ENCODE data around the gene TMEM132C.

The TMEM132C gene

DNA sequence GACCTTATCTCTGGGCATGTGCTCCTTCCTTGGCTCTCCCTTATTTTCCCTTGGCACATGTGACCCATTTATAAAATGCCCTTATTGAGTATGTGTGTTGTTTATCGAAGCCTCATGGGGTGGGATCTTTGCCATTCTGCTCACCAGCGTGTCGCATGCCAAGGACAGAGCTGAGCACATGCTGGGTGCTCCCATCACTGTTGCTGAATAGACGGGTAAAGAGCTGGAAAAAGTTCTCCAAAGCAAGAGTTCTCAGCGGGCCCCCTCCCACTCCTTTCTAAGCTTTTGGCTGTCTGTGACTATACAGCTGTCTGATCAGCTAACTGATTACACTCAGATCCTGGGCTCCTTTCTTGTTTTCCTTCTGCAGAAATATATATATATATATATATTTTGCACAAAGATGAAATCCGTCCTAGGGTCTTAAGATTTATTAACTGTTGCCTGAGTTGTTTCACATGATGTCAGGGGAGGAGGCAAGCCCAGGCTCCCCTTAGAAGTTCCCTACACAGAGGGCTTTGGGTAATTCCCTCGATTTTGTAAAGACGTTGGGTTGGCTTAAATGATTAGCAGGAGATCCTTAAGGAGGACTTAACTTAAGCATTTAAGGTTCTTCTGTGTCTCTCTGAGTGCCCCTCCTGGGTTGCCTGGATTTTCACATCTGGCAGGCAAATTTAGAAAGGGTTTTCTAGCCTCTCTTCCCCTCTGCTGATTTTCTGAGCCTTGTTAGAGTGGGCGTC lies 71.6 kb downstream of the TMEM132C start:
- DNase-seq (ENCODE audit: low read depth): no peak

- no peak for DNase-seq (ENCODE audit: low read depth)
Observed at GRCh38 chr12:128339126-128339520, 72.2 kb downstream of the TMEM132C start.

DNA sequence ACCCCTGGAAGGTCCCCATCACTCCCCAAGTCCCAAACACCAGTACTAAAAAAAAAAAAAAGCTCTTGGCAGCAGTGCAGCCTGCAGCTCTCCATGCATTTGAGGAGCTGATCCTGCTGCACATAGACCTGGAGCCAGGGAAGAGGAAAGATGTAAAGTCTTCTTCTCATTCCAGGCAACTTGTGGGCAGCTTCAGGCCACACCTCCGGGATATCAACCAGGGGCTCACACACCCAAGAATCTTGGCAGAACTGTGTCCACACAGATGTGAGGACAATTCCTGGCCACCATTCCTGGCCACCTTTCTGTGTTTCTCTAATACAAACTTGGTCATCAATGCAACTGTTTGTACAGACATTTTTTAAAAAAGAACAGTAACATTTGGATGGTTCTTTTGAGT lies 72.7 kb downstream of the TMEM132C start:
- DNase-seq (ENCODE audit: low read depth): no peak

DNA sequence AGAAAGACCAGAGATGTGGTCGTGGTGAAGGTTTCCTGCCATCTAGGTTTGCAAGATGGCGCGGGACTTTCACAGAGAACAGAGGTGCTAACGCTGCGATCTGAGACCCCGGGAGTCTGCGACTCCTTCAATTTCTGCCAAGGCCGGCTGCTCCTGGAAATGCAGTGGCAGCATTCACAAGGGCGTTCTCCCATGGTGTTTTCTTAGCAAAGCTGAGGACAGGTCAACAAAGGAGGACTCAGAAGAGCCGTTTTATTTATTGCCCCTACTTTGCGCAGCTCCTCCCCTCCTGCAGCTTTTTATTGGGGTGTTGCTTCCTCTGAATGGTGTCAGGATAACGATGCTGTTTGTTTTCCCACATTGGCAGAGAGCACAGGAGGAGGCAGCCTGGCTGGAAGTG lies 86.3 kb downstream of the TMEM132C start:
- no peak for DNase-seq (ENCODE audit: low read depth)

- no peak for DNase-seq (ENCODE audit: low read depth)
Observed at GRCh38 chr12:128356547-128356946, 89.6 kb downstream of the TMEM132C start.

DNA sequence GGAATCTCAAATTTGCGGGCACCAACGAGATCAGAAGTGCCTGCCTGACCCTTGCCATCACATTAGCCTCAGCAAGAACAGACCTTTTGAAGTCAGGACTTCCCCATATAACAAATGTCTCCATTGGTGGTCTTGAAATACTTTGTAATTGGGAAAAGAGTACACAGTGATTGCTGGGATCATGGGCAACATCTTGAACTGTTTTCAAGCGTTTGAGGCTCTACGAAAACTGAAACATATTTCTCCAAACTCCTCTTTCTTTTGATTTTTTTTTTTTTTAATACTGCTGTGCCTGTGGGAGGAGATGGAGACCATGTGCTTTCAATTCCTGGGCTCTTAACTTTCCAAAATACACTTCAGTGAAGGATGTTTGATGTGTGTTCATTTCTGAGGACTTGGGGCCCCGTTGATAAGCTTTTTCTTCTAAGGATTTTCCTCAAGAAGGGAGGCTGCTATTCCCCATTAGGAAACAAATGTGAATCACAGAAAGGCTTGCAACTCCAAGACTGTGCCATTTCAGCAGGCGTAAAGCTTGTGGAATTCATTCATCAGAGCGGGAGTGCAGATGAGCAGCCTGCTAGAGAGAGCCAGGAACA lies 94.5 kb downstream of the TMEM132C start:
- DNase-seq (ENCODE audit: low read depth): no peak

DNA sequence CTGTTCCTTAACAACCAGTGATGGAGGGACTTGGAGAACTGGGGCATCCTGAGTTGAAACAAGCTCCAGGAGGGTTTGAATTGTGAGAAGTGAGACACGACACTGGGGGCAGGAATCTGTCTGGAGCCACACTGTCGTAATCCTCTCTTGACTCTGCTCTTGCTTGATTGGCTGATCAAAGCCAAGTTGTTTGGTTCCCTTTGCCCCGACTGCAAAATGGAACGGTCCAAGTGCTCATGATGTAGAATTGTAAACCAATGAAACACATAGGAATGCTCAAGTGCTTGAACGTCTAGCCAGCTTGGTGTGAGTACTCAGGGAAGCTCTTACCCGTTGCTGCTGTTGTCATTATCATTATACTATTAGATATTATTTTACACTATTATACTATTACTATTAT lies 98.1 kb downstream of the TMEM132C start:
- DNase-seq (ENCODE audit: low read depth): no peak

DNA sequence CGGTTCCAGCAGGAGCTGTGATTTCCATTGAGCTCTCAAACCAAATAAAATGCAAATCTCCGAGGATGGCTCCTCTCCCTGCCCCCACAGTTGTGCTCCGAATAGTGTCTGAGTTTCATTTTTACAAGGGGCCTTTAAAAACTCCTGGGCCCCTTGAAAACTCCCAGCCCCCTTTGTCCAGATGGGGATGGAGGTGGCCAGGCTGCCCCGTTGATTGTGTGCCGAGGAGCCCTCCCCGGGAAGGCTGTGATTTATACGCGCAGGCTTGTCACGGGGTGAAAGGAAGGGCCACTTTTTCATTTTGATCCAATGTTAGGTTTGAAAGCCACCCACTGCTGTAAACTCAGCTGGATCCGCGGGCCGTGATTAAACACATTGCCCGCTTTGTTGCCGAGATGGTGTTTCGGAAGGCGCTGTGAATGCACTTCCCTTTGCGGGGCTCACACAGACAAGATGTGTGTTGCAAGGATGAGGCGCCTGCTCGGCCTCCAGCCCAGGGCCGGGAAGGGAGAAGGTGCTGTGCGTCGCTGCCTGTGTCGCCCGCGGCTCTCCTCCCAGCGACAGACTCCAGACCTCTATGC lies 98.8 kb downstream of the TMEM132C start:
- DNase-seq (ENCODE audit: low read depth): no peak

DNA sequence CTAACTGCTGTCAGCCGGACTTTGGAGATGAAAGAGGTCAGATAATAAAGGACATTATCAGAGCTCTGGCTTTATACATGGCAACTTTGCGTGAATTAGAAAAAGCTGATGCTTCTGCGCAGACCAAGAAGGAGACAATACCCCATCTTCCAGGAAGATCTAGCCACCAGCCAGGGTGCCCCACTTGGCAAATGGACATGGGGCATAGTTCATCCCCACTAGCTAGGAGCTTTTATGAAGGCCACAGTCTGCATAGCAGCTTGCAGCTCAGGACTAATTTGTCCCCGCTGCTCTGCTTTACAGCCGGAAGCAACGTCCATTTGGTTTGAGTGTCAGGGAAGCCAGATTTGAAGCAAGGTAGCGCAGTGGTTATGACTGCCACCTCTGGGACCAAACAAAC lies 101.0 kb downstream of the TMEM132C start:
- no peak for DNase-seq (ENCODE audit: low read depth)

GRCh38 chr12:128381541-128381940 lies 114.6 kb downstream of the TMEM132C start:
- DNase-seq (ENCODE audit: low read depth): no peak

DNA sequence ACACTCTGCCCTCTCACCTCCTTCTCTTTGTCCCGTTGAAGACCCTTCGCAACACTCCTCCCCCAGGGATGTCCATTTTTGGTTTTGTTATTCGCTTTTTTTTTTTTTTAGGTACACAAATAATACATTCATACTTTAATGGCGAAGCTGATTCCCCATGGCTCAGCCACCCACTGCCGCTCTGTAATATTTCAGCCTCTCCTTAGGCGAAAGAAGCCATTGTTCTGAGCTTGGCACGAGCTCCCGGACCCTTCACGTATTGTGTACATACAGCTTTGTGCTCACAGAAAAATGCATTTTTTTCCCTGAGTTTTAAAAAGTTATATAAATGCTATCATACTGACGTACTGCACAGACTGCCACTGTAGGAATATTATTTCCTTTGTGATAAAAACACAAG lies 115.0 kb downstream of the TMEM132C start:
- no peak for DNase-seq (ENCODE audit: low read depth)

DNA sequence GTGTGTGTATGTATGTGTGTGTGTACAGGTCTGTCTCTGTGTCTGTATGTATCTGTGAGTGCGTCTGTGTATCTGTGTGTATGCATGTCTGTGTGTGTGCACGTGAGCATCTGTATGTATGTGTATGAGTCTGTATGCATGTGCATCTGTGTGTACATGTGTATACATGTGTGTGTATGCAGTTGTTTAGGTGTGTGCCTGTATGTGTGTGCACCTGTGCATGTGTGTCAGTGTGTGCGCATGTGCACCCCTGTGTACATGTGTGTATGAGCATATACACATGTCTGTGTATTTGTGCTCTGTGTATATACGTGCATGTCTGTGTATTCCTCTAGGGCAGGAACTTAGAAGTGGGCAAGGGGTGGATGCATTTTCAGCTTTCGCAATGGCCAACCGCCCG lies 116.0 kb downstream of the TMEM132C start:
- DNase-seq (ENCODE audit: low read depth): no peak

- no peak for DNase-seq (ENCODE audit: low read depth)
Observed at GRCh38 chr12:128383357-128383937, 116.5 kb downstream of the TMEM132C start.

- no peak for DNase-seq (ENCODE audit: low read depth)
Observed at GRCh38 chr12:128385736-128386135, 118.8 kb downstream of the TMEM132C start.

DNA sequence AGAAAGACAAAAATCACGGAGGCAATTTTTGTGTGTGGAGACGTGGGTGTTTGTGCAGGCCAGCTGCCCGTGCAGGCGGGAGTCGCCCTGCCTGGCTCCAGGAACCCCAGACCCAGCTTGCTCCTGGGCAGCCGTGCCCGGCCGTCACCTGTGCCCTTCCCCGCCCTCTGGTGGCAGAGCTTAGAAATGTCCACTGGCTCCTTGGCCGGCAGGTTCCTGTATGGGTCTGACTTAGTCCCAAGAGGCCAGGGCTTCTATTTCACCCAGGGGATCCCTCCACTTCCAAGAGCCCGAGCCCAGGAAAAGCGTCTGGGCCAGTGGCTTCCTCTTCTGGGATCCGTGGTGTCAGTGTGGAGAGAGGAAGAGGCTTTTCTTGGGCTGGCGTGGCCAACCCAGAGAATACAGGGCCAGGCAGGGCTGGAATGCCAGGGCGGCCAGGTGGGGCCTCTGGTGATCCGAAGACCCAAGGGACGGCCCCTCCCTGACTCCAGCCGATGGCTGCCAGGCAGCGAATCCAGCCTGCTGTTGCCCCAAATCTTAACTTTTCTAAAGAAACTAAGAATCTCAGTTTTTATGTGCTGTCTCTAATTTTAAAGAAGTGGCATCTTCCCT lies 120.9 kb downstream of the TMEM132C start:
- DNase-seq (ENCODE audit: low read depth): no peak

DNA sequence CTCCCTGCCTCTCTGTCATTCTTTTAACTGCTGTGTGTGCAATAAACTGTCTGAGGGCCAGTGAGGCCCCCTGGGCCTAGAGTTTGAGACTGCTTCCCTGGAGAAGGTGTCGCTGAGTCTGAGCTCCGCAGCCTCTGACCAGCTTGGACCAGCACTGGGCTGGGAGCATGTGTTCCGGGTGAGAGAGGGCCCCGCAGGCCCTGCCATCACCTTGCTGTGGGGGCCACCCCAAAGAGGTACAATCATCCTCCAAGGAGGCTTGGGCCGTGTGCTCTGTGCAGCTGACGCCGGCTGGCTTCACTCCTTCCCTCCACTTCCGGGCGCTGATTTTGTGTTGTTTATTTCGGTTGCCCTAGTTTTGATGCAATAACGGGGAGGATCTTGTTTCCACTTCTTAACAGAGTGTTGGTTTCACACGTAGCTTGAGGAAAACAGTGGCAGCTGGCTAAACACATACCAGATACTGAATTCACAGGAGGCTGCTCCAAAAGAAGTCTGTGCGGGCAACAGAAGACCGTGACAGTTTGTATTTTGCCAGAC lies 121.6 kb downstream of the TMEM132C start:
- DNase-seq (ENCODE audit: low read depth): no peak

DNA sequence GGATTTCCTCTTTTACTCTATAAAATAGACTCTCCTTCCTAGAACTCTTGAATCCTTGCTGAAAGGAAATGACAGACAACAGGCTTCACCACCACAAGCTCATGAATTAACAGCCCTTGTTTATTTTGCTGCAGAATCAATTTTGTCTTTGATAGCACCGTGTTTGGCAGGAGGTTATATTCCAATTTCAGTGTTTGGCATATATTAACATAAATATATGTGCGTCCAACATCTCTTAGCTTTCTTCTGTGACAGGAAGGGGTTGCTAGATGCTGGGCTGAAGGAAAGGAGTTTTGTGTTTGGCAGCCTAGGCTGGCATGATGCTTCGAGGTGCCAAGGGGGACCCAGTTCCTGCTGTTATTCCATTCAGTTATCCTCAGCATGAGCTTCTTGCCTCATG lies 126.4 kb downstream of the TMEM132C start:
- DNase-seq (ENCODE audit: low read depth): no peak

DNA sequence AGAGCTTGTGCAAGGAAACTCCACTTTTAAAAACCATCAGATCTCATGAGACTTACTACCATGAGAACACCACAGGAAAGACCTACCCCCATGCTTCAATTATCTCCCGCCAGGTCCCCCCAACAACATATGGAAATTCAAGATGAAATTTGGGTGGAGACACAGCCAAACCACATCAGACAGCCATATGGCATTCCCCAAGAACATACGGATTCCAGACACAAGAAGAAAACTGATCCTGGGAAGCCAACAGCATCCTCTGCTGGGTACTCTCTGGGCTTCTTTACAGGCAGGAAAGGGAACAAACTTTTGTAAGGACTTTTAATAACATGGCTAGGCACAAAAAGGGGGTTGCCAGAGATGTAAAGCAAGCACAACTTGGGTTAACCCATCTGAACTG lies 127.2 kb downstream of the TMEM132C start:
- no peak for DNase-seq (ENCODE audit: low read depth)

DNA sequence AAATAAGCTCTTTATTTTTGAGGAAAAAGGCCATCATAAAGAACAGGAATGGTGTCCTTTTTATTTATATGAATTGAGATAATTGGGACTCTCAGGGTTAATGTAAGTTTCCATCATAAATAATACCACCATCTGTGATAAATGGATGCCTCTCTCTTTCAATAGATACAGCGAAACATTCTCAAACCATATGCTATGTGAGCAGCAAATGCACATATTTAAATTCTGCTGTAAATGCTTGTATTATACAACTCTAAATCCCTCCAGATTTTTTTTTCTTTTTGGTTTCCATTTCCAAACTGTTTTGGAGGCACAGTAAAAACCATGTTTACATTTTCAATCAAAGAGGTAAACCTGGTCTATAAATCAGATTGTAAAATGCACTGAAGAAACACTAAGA lies 132.3 kb downstream of the TMEM132C start:
- no peak for DNase-seq (ENCODE audit: low read depth)

GRCh38 chr12:128402486-128403243 lies 135.7 kb downstream of the TMEM132C start:
- no peak for DNase-seq (ENCODE audit: low read depth)

- no peak for DNase-seq (ENCODE audit: low read depth)
Observed at GRCh38 chr12:128408669-128409068, 141.7 kb downstream of the TMEM132C start.

DNA sequence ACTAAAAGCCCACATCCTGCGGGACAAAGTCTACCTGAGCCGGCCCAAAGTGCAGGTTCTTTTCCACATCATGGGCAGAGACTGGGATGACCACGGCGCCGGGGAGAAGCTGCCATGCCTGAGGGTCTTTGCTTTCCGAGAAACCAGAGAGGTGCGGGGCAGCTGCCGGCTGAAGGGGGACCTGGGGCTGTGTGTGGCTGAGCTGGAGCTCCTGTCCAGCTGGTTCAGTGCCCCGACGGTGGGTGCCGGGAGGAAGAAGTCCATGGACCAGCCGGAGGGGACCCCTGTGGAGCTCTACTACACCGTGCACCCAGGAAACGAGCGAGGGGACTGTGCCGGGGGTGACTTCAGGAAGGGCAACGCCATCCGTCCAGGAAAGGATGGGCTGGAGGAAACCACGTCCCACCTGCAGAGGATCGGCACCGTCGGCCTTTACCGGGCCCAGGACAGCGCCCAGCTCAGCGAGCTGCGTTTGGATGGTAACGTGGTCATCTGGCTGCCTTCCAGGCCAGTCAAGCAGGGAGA lies 148.1 kb downstream of the TMEM132C start:
- no peak for DNase-seq (ENCODE audit: low read depth)
